Esophagus muscularis mucosa (tissue), 4 donors: ENCODE measurements around the gene PLD5.
"Not testable (repeated sequence)": the region's sequence is repeated elsewhere in the genome, so short reads cannot be mapped to it uniquely, and the experiment has no call there.

Experiments used
- CTCF ChIP-seq, 3 experiments: fragments of 200-600 bp in 2 of 3; fragments of 450-650 bp in 1 of 3; sonication (generic) in 2 of 3; IDR thresholded peaks; one replicate each; pipeline ENCODE4 v1.5.1; 2017 to 2019; ENCODE audit warnings: antibody characterized with exemption in 3 of 3, mild to moderate bottlenecking in 2 of 3, moderate library complexity in 1 of 3
- EP300 ChIP-seq: sonication (generic); formaldehyde crosslinking; IDR thresholded peaks from one replicate; pipeline ENCODE4 v1.6.1; 2017; ENCODE audit warnings: antibody characterized with exemption
- POLR2A ChIP-seq: fragments of 450-650 bp; IDR thresholded peaks from one replicate; pipeline ENCODE4 v1.6.1; 2017; ENCODE audit warnings: antibody characterized with exemption, moderate library complexity, mild to moderate bottlenecking, low read depth
- POLR2AphosphoS5 ChIP-seq, 2 donors: sonication (generic); formaldehyde crosslinking; IDR thresholded peaks; one replicate each; pipeline ENCODE4 v1.6.1; 2017; ENCODE audit warnings: antibody characterized with exemption in 2 of 2

- not testable (repeated sequence) for TF ChIP-seq POLR2AphosphoS5 (IDR thresholded peaks at IDR 0.05); CTCF (IDR thresholded peaks at IDR 0.05); EP300; POLR2A
Observed at GRCh38 chr1:242264419-242264818, 260.1 kb downstream of the PLD5 start.
